ENCODE results near the gene VEGFA.

VEGFA gene

GRCh38 chr6:43826730-43827129, 56.7 kb downstream of the VEGFA start:
- DNase-seq, result no peak

- DNase-seq, result no peak
Observed at GRCh38 chr6:43827898-43828297, 57.9 kb downstream of the VEGFA start.

GRCh38 chr6:43828711-43829110, 58.7 kb downstream of the VEGFA start:
- DNase-seq, result no peak

- no peak for DNase-seq
Observed at GRCh38 chr6:43829470-43829869, 59.5 kb downstream of the VEGFA start.

- DNase-seq, result no peak
Observed at GRCh38 chr6:43830775-43831174, 60.8 kb downstream of the VEGFA start.

GRCh38 chr6:43831191-43831590, 61.2 kb downstream of the VEGFA start:
- DNase-seq, result no peak

- no peak for DNase-seq
Observed at GRCh38 chr6:43833223-43833995, 63.4 kb downstream of the VEGFA start.

- no peak for DNase-seq
Observed at GRCh38 chr6:43833996-43834390, 64.0 kb downstream of the VEGFA start.

- no peak for DNase-seq
Observed at GRCh38 chr6:43834528-43835155, 64.6 kb downstream of the VEGFA start.

GRCh38 chr6:43835872-43836419, 65.9 kb downstream of the VEGFA start:
- DNase-seq, result no peak

All from CD4-positive, alpha-beta T cell treated with Interleukin-12 subunit alpha and Interleukin-12 subunit beta, for 1 hour (primary cell).